Globus pallidus (tissue), 1 donor: ENCODE data around the gene DLGAP3.

ENCODE experiments used
- DNase-seq: peaks from one replicate; pipeline ENCODE4 v3.0.0-alpha.2; 2015; ENCODE audit warnings: low spot score

The DLGAP3 gene

GRCh38 chr1:34904236-34905097, 25.0 kb downstream of the DLGAP3 start:
- no peak for DNase-seq

- DNase-seq = no peak
Measured at GRCh38 chr1:34901919-34902318, 27.5 kb downstream of the DLGAP3 start.

GRCh38 chr1:34900775-34901502, 28.5 kb downstream of the DLGAP3 start:
- no peak for DNase-seq

GRCh38 chr1:34899906-34900305, 29.5 kb downstream of the DLGAP3 start:
- DNase-seq = no peak

GRCh38 chr1:34899471-34899870, 30.0 kb downstream of the DLGAP3 start:
- DNase-seq = no peak

GRCh38 chr1:34898330-34898761, 31.1 kb downstream of the DLGAP3 start:
- DNase-seq = no peak

- no peak for DNase-seq
Measured at GRCh38 chr1:34896612-34897011, 32.8 kb downstream of the DLGAP3 start.

- DNase-seq = no peak
Measured at GRCh38 chr1:34889705-34890104, 39.7 kb downstream of the DLGAP3 start.

GRCh38 chr1:34887593-34887992, 41.9 kb downstream of the DLGAP3 start:
- DNase-seq = no peak

- DNase-seq = no peak
Measured at GRCh38 chr1:34885405-34886247, 43.8 kb downstream of the DLGAP3 start.

- DNase-seq = no peak
Measured at GRCh38 chr1:34884961-34885360, 44.5 kb downstream of the DLGAP3 start.

- DNase-seq = no peak
Measured at GRCh38 chr1:34884536-34884935, 44.9 kb downstream of the DLGAP3 start.

- DNase-seq = no peak
Measured at GRCh38 chr1:34879230-34879629, 50.2 kb downstream of the DLGAP3 start.

GRCh38 chr1:34876406-34876805, 53.0 kb downstream of the DLGAP3 start:
- DNase-seq = no peak

GRCh38 chr1:34874296-34874952, 55.0 kb downstream of the DLGAP3 start:
- no peak for DNase-seq

- no peak for DNase-seq
Measured at GRCh38 chr1:34872133-34872503, 57.3 kb downstream of the DLGAP3 start.

GRCh38 chr1:34871443-34872132, 57.9 kb downstream of the DLGAP3 start:
- DNase-seq = no peak

- peak; percentile 6 for DNase-seq
Measured at GRCh38 chr1:34870395-34870794, 59.1 kb downstream of the DLGAP3 start.

- no peak for DNase-seq
Measured at GRCh38 chr1:34869760-34870159, 59.7 kb downstream of the DLGAP3 start.

GRCh38 chr1:34868230-34869049, 61.0 kb downstream of the DLGAP3 start:
- DNase-seq = no peak
